GM12878 (cell line): ENCODE data around the gene GRK6. TPM values are rescaled to one million over a fixed set of nuclear protein-coding genes. Genes with fewer than 3 reads are reported as not detected.

Source experiments
- ATAC-seq: fragments of 200-7000 bp; cut with Tn5 transposase; 3 replicates; pipeline ENCODE4 v1.9.1; 2020; ENCODE audit warnings: mild to moderate bottlenecking, moderate library complexity
- BruUV-seq: library from RNA; stranded (reverse); fragments of 400-500 nt; replicated peaks from 2 replicates; lab custom pipeline; 2021; lab: Mats Ljungman, UMichigan
- CTCF ChIA-PET: fragments of 300-600 bp; sonication (Branson Sonifier 250); formaldehyde crosslinking; extraction: SDS; loops from one replicate; lab custom pipeline; 2021; ENCODE audit warnings: inconsistent platforms; lab: Yijun Ruan, JAX
- POLR2A ChIA-PET: fragments of 350-600 bp; formaldehyde crosslinking; extraction: SDS; loops from one replicate; lab custom pipeline; 2021; ENCODE audit warnings: inconsistent platforms; lab: Charles Lee
- RAD21 ChIA-PET: fragments of 300-600 bp; sonication (Branson Sonifier 250); formaldehyde crosslinking; loops from one replicate; lab custom pipeline; 2023; ENCODE audit warnings: antibody characterized with exemption; ENCODE audit not compliant: unreplicated experiment; lab: Charles Lee
- SMC1A ChIA-PET: fragments of 300-600 bp; sonication (Branson Sonifier 250); formaldehyde crosslinking; loops from one replicate; lab custom pipeline; 2023; ENCODE audit not compliant: unreplicated experiment, uncharacterized antibody; lab: Charles Lee
- DNase-seq: peaks from one replicate; pipeline ENCODE4 v3.0.0-alpha.2; 2011; ENCODE audit warnings: low read depth, low spot score
- FAIRE-seq: peaks from 3 replicates; lab custom pipeline; 2011; peaks lifted over from hg19 to GRCh38; lab: Jason Lieb, UNC
- H2AFZ ChIP-seq: 2 replicates; pipeline ENCODE4 v1.6.0; 2011; ENCODE audit warnings: low read depth, low read length, control low read depth; ENCODE audit not compliant: control insufficient read depth
- H3K27ac ChIP-seq: 2 replicates; pipeline ENCODE4 v1.5.1; 2011; ENCODE audit warnings: control low read depth; ENCODE audit not compliant: control insufficient read depth, insufficient read depth
- H3K27me3 ChIP-seq, 2 experiments: replicated peaks in 1 of 2; 2 replicates each; pipeline versions ENCODE4 v1.6.0 to v1.6.1; 2011; ENCODE audit warnings: low read length in 1 of 2; ENCODE audit not compliant: control insufficient read depth in 2 of 2, insufficient read depth in 2 of 2
- H3K36me3 ChIP-seq, 2 experiments: 2 replicates each; pipeline ENCODE4 v1.5.1; 2011; ENCODE audit warnings: low read length in 1 of 2; ENCODE audit not compliant: control insufficient read depth in 2 of 2, insufficient read depth in 2 of 2
- H3K4me1 ChIP-seq: 2 replicates; pipeline ENCODE4 v1.6.1; 2011; ENCODE audit warnings: mild to moderate bottlenecking, low read length, moderate library complexity, mixed read lengths; ENCODE audit not compliant: control insufficient read depth, insufficient read depth
- H3K4me2 ChIP-seq: 2 replicates; pipeline ENCODE4 v1.6.0; 2011; ENCODE audit warnings: control low read depth; ENCODE audit not compliant: control insufficient read depth, insufficient read depth
- H3K4me3 ChIP-seq: fragments of 200-600 bp; sonication (generic); 2 replicates; pipeline ENCODE4 v1.5.1; 2016
- H3K79me2 ChIP-seq: 2 replicates; pipeline ENCODE4 v1.6.0; 2011; ENCODE audit warnings: low read length; ENCODE audit not compliant: control insufficient read depth, insufficient read depth
- H3K9ac ChIP-seq: 2 replicates; pipeline ENCODE4 v1.8.0; 2011; ENCODE audit warnings: low read length, control low read depth, mixed read lengths; ENCODE audit not compliant: control insufficient read depth, insufficient read depth
- H3K9me3 ChIP-seq: replicated peaks from 3 replicates; pipeline ENCODE4 v1.5.1; 2011; ENCODE audit warnings: mild to moderate bottlenecking, low read length; ENCODE audit not compliant: control insufficient read depth, insufficient read depth
- H4K20me1 ChIP-seq: 2 replicates; pipeline ENCODE4 v1.6.0; 2011; ENCODE audit not compliant: control insufficient read depth, insufficient read depth
- BRCA1 ChIP-seq: IDR thresholded peaks from 2 replicates; pipeline ENCODE4 v1.6.1; 2011; ENCODE audit warnings: low read depth, low read length, improper control_type of control experiment
- EED ChIP-seq: sonication (generic); IDR thresholded peaks from 2 replicates; pipeline ENCODE4 v1.6.1; 2016; ENCODE audit warnings: antibody characterized with exemption, low read depth
- EGR1 ChIP-seq, 2 experiments: IDR thresholded peaks; 1 replicate in 1 of 2; 2 replicates in 1 of 2; pipeline ENCODE4 v1.6.1; 2011 to 2012; ENCODE audit warnings: low read depth in 2 of 2, low read length in 2 of 2, borderline replicate concordance in 1 of 2, mild to moderate bottlenecking in 1 of 2, moderate library complexity in 1 of 2
- EP300 ChIP-seq, 2 experiments: fragments of 150-350 bp in 1 of 2; IDR thresholded peaks; 2 replicates each; pipeline ENCODE4 v1.6.1; 2011 to 2012; ENCODE audit warnings: low read depth in 2 of 2, low read length in 2 of 2, borderline replicate concordance in 1 of 2, improper control_type of control experiment in 1 of 2, inconsistent platforms in 1 of 2; ENCODE audit not compliant: control insufficient read depth in 1 of 2
- NFYA ChIP-seq: IDR thresholded peaks from 2 replicates; pipeline ENCODE4 v1.6.1; 2011; ENCODE audit warnings: low read depth, mild to moderate bottlenecking, low read length, improper control_type of control experiment, borderline replicate concordance
- NR2C1 ChIP-seq: fragments of 450-650 bp; IDR thresholded peaks from 2 replicates; pipeline ENCODE4 v1.6.1; 2017; ENCODE audit warnings: antibody characterized with exemption, mild to moderate bottlenecking, moderate library complexity
- SUZ12 ChIP-seq: fragments of 200-600 bp; sonication (generic); IDR thresholded peaks from one replicate; pipeline ENCODE4 v1.6.1; 2018; ENCODE audit warnings: antibody characterized with exemption, mild to moderate bottlenecking; ENCODE audit not compliant: unreplicated experiment
- ZZZ3 ChIP-seq: IDR thresholded peaks from 2 replicates; pipeline ENCODE4 v1.6.1; 2011; ENCODE audit warnings: low read depth; ENCODE audit not compliant: control insufficient read depth, insufficient read length
- WGBS: methylation state at CpG from one replicate; pipeline ENCODE4 v1.1.6; 2016; ENCODE audit warnings: low lambda C conversion rate; ENCODE audit not compliant: insufficient replicate concordance, insufficient coverage; ENCODE audit errors: missing lambda C conversion rate; 5-methylcytosine and 5-hydroxymethylcytosine counted together
- in situ Hi-C: fragments of 300-500 bp; cut with MboI; formaldehyde crosslinking; loops from 9 replicates; pipeline ENCODE4 v1.14.3; 2018; ENCODE audit warnings: mixed read lengths
- intact Hi-C: fragments of 100-400 bp; cut with micrococcal nuclease; formaldehyde crosslinking; loops from one replicate; pipeline ENCODE4 v1.14.2; 2022; ENCODE audit not compliant: unreplicated experiment
- polyA plus RNA-seq, 11 experiments: library from polyadenylated mRNA; depleted of rRNA in 4 of 11; unstranded in 6 of 11; stranded (reverse) in 5 of 11; fragments of >200 nt; fragmentation: Nextera tagmentation in 4 of 11; fragmentation: Illumina TruSeq in 1 of 11; extraction: Ambion mirVana in 4 of 11; extraction: Trizol in 1 of 11; gene quantifications; 1 replicate in 1 of 11; 2 replicates in 10 of 11; pipeline versions ENCODE4 v1.2.1 to v1.2.3, GENCODE V29; 2011 to 2016; ENCODE audit warnings: inconsistent platforms in 2 of 11, missing spikeins in 2 of 11, low read depth in 1 of 11
- total RNA-seq, 4 experiments: library from RNA; depleted of rRNA in 3 of 4; stranded (reverse); fragments of >200 nt in 3 of 4; fragmentation: Illumina TruSeq in 1 of 4; extraction: Trizol in 1 of 4; gene quantifications; 2 replicates each; pipeline versions ENCODE4 v1.2.1 to v1.2.3, GENCODE V29; 2013 to 2021
- TF ChIP-seq, protein P1 (sequence below): fragments of 450-650 bp; IDR thresholded peaks from 2 replicates; pipeline ENCODE4 v1.6.1; 2017; ENCODE audit warnings: mild to moderate bottlenecking, low read depth, inconsistent platforms; ENCODE audit not compliant: poor library complexity, severe bottlenecking
- TF ChIP-seq, protein P2 (sequence below): fragments of 450-650 bp; formaldehyde crosslinking; IDR thresholded peaks from 2 replicates; pipeline ENCODE4 v1.5.0; 2022; ENCODE audit warnings: mild to moderate bottlenecking, missing genetic modification characterization
- TF ChIP-seq, protein P3 (sequence below): fragments of 450-650 bp; IDR thresholded peaks from 2 replicates; pipeline ENCODE4 v1.6.1; 2017; ENCODE audit warnings: mild to moderate bottlenecking, moderate library complexity

Gene GRK6
- total and polyA plus RNA-seq, 10 of the 15 experiments (the other 5 are each of a cell fraction or from before 2014, with no cell fraction given) = 0.79 to 124 (median 41.6) TPM

- RAD21 ChIA-PET = interaction anchor here (0.6 to 1.9 kb wide), 2 partner anchors 14 to 26 kb away, joined by 3 to 4 read pairs; no protein-coding TSS in a partner anchor
- Histone ChIP-seq H3K4me1 (peaks cover 24% of the 10 kb centered on the region), H3K36me3 (no peaks in the 10 kb centered on the region), H3K4me2 (no peak overlapping the region), H3K4me3 (no peak overlapping the region), H4K20me1 (no peaks in the 10 kb centered on the region), H3K9ac (no peak overlapping the region), H3K79me2 (peaks cover 4% of the 10 kb centered on the region; the same call in 1 of the 2 replicates), H3K27me3 (no peaks in the 10 kb centered on the region), H2AFZ (no peak overlapping the region), H3K9me3 (no peaks in the 10 kb centered on the region), H3K27ac (no peak overlapping the region)
- intact Hi-C loops = no loop called here
- 0% methylated on average over 1 of the region's 4 CpGs for WGBS
- no peak for ATAC-seq
- no TSS peak for BruUV-seq
- no peak for DNase-seq
- SMC1A ChIA-PET = interaction anchor here (1.4 kb wide), 1 partner anchor 27 kb away, joined by 5 read pairs; no protein-coding TSS in a partner anchor
- FAIRE-seq = no peak
- in situ Hi-C loops = no loop called here
- POLR2A ChIA-PET = interaction anchor here (0.6 to 1.3 kb wide), 2 partner anchors 22 to 26 kb away, joined by 3 read pairs; partner anchors contain the start of gene PDLIM7
- CTCF ChIA-PET = interaction anchor here (0.6 to 2.1 kb wide), 5 partner anchors 20 to 73 kb away, joined by 3 to 8 read pairs (median 4); no protein-coding TSS in a partner anchor
- TF ChIP-seq NR2C1 = no peak
- no peak for TF ChIP-seq NFYA
- TF ChIP-seq, protein P1, sequence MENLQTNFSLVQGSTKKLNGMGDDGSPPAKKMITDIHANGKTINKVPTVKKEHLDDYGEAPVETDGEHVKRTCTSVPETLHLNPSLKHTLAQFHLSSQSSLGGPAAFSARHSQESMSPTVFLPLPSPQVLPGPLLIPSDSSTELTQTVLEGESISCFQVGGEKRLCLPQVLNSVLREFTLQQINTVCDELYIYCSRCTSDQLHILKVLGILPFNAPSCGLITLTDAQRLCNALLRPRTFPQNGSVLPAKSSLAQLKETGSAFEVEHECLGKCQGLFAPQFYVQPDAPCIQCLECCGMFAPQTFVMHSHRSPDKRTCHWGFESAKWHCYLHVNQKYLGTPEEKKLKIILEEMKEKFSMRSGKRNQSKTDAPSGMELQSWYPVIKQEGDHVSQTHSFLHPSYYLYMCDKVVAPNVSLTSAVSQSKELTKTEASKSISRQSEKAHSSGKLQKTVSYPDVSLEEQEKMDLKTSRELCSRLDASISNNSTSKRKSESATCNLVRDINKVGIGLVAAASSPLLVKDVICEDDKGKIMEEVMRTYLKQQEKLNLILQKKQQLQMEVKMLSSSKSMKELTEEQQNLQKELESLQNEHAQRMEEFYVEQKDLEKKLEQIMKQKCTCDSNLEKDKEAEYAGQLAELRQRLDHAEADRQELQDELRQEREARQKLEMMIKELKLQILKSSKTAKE = no peak
- no peak for TF ChIP-seq EGR1 (IDR thresholded peaks at IDR 0.05; ENCODE audit: borderline replicate concordance in 1 of 2, low read depth in 2 of 2, low read length in 2 of 2)
- TF ChIP-seq SUZ12 = no peak
- TF ChIP-seq, protein P2, sequence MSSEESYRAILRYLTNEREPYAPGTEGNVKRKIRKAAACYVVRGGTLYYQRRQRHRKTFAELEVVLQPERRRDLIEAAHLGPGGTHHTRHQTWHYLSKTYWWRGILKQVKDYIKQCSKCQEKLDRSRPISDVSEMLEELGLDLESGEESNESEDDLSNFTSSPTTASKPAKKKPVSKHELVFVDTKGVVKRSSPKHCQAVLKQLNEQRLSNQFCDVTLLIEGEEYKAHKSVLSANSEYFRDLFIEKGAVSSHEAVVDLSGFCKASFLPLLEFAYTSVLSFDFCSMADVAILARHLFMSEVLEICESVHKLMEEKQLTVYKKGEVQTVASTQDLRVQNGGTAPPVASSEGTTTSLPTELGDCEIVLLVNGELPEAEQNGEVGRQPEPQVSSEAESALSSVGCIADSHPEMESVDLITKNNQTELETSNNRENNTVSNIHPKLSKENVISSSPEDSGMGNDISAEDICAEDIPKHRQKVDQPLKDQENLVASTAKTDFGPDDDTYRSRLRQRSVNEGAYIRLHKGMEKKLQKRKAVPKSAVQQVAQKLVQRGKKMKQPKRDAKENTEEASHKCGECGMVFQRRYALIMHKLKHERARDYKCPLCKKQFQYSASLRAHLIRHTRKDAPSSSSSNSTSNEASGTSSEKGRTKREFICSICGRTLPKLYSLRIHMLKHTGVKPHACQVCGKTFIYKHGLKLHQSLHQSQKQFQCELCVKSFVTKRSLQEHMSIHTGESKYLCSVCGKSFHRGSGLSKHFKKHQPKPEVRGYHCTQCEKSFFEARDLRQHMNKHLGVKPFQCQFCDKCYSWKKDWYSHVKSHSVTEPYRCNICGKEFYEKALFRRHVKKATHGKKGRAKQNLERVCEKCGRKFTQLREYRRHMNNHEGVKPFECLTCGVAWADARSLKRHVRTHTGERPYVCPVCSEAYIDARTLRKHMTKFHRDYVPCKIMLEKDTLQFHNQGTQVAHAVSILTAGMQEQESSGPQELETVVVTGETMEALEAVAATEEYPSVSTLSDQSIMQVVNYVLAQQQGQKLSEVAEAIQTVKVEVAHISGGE (CRISPR knock-in tag) = no peak
- TF ChIP-seq EED = no peak
- TF ChIP-seq, protein P3, sequence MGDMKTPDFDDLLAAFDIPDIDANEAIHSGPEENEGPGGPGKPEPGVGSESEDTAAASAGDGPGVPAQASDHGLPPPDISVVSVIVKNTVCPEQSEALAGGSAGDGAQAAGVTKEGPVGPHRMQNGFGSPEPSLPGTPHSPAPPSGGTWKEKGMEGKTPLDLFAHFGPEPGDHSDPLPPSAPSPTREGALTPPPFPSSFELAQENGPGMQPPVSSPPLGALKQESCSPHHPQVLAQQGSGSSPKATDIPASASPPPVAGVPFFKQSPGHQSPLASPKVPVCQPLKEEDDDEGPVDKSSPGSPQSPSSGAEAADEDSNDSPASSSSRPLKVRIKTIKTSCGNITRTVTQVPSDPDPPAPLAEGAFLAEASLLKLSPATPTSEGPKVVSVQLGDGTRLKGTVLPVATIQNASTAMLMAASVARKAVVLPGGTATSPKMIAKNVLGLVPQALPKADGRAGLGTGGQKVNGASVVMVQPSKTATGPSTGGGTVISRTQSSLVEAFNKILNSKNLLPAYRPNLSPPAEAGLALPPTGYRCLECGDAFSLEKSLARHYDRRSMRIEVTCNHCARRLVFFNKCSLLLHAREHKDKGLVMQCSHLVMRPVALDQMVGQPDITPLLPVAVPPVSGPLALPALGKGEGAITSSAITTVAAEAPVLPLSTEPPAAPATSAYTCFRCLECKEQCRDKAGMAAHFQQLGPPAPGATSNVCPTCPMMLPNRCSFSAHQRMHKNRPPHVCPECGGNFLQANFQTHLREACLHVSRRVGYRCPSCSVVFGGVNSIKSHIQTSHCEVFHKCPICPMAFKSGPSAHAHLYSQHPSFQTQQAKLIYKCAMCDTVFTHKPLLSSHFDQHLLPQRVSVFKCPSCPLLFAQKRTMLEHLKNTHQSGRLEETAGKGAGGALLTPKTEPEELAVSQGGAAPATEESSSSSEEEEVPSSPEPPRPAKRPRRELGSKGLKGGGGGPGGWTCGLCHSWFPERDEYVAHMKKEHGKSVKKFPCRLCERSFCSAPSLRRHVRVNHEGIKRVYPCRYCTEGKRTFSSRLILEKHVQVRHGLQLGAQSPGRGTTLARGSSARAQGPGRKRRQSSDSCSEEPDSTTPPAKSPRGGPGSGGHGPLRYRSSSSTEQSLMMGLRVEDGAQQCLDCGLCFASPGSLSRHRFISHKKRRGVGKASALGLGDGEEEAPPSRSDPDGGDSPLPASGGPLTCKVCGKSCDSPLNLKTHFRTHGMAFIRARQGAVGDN = no peak
- no peak for TF ChIP-seq BRCA1
- no peak for TF ChIP-seq ZZZ3
- TF ChIP-seq EP300 (IDR thresholded peaks at IDR 0.05; ENCODE audit: borderline replicate concordance in 1 of 2, control insufficient read depth in 1 of 2, low read depth in 2 of 2, low read length in 2 of 2) = no peak
Observed at GRCh38 chr5:177474846-177475562, 48.5 kb downstream of the GRK6 start.
